HG02759 (cell line): ENCODE results near the gene TRIP12.
"Not testable (repeated sequence)": the region's sequence is repeated elsewhere in the genome, so short reads cannot be mapped to it uniquely, and the experiment has no call there.

Experiments used
- ATAC-seq: cut with Tn5 transposase; IDR thresholded peaks from one replicate; pipeline ENCODE4 v1.9.1; 2021; ENCODE audit warnings: mild to moderate bottlenecking, moderate library complexity; ENCODE audit not compliant: unreplicated experiment

The TRIP12 gene

DNA sequence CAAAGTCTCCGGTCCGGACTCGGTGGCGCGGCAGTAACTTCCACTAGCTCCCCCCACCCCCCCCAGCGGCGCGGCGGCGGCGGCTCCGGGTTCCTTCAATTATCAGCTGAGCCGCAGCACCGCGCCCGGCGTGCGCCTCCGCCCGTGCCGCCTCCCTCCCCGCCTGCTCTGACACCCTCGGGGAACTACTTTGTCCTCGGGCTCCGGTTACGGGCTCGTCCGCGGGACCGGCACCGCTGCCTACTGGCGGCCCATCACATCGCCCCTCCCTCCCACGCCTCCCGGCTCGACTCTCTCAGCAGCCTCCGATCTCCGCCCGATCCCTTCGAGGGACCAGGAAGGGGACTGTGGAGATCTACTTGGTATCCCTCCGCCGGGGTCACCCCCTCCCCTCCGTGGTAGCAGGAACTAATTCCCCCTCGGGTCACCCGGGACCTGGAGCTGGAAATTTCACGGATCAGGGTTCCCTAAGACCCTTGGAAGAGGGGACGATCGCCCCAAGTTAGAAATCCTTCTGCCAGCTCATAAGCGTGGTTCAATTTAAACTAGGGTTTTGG is at the start of gene TRIP12:
Gene TRIP12 (minus strand): TSS at position 118 of the 557 bp plus-strand sequence. CDS start 41,930 bp downstream, outside the sequence.
- peak; percentile 73 for ATAC-seq

DNA sequence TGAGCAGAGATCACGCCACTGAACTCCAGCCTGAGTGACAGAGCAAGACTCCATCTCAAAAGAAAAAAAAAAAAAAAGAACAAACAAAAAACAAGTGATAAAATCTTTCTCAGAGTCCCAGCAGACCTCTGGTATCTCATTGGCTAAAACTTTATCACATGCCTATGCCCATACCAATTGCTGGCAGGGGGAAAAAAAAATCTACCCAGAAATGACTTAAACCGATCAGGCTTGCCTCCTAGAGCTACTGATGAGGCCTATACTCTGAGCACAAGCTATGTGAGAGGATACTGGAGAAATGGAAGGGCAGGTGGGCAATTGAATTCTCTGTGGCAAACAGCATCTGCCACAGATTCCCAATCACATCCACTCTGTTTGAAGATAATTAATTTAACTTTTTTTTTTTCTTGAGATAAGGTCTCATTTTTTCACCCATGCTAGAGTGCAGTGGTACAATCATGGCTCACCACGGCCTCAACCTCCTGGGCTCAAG is 49.5 kb upstream of the TRIP12 start:
- ATAC-seq: no peak

DNA sequence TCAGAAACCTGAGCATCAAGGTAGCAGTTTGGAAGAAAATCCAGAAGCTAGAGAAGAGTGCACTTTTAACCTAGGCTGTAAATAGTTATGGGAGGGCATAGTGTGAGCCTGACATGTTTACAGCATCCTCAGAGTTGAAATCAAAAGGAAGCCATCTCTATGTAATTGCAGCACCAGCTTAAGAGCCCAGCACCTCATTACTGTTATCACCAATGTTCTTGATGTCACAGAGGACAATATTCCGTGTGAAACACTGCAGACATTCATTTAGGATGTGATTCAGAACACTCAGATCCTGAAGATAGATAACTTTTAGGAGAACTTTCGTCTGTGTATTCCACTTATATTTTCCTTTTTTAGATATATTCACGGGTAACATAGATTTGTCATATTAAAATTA is 48.6 kb upstream of the TRIP12 start:
- ATAC-seq: no peak

DNA sequence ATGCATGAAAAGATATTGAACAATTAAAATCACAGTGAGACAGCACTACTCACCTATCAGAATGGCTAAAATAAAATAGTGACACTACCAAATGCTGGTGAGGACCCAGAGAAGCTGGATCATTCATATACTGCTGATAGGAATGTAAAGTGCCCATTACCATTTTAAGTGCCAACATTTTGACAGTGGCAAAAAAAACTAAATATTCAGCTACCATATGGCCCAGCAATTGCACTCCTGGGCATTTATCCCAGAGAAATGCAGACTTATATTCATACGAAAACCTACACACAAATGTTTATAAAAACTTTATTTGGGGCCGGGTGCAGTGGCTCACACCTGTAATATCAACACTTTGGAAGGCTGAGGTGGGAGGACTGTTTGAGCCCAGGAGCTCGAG is 48.1 kb upstream of the TRIP12 start:
- no peak for ATAC-seq

DNA sequence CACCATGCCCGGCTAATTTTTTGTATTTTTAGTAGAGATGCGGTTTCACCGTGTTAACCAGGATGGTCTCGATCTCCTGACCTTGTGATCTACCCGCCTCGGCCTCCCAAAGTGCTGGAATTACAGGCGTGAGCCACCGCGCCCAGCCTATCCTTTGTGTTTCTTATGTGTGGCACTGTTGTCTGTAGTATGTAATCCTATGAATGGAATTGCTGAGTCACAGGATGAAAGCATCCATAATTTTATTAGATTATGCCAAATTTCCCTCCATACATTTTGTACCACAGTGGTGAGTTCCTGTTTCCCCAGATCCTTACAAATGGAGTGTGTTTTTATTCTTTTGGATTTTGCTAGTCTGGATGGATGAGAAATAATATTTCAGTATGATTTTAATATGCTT is 41.8 kb upstream of the TRIP12 start:
- ATAC-seq: not testable (repeated sequence)

DNA sequence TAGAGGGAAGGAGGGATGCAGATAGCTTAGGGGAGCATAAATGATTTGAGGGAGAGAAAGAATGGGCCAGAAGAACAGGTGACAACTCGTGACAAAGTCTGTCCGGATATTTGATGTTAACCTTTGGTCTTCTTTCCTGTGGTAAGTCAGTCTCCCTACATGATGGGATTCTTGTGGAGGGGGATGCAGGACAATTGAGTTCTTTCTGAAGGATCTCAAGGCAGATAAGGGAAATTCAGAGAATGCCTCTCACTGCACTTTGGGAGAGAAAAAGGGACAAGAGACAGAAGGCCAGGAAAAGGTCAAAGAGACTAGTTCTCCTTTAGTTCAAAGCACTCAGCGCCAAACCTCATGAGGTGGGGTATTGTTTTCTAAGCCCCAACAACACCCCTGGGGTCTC is 34.7 kb upstream of the TRIP12 start:
- ATAC-seq: no peak

DNA sequence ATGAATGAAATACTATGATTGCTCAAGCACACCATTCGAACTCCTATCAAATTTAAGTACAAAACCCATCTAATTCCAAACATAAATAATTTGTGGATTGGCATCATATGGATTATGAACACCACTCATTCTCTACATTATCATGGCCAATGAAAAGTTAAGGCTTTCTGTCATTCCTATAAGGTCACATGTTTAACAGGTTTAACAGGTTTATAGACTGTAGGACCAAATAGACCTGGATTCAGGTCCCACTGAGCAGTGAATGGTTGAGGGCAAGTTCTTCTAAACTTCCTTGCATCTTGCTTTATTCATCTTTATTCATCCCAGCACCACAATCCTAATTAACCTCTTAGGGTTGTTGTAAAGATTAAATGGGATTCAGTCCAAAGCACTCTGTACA is 33.9 kb upstream of the TRIP12 start:
- no peak for ATAC-seq

DNA sequence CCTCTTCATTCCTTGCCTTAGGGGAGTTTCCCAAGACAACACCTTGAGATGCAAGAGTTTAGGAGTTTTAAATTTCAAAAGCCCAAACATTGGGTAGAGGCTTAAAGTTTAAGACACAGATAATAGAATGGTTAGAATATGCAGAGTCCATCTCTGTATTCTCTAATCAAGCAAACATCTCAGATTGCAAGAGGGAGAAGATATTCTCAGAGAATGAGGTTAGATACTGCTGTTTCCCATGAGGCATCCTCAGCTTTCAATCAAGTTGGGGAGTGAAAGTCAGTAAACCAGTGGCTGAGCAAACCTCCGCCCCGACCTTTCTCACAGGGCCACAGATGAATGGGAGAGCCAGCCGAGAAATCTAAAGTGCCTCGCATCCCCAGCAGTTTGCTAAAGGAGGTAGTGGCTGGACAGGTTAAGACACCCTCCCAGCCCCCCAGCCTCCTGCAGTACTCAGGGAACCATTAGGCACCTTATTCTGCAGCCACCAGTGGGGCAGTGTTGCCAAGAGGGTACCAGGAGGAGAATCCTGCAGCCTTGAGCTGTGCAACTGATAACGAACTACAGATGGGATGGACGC is 30.5 kb upstream of the TRIP12 start:
- ATAC-seq: no peak

DNA sequence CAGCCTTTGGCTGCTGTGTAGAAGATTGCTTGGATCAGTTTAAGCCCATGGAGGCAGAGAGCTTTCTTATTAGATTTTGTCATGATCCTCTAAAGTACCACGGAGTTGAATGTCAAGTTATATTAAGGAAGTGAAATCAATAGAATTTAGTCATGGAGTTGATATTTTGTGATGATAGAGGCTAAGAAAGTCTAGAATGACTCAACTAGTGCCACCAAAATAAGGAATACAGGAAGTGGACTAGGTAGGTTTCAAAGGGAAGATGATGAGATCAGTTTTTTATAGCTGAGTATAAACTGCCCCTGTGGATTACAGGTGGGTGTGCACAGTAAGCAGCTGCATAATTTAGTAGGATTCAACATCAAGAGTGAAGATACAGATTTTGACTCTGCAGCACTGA is 25.7 kb upstream of the TRIP12 start:
- peak; percentile 58 for ATAC-seq

DNA sequence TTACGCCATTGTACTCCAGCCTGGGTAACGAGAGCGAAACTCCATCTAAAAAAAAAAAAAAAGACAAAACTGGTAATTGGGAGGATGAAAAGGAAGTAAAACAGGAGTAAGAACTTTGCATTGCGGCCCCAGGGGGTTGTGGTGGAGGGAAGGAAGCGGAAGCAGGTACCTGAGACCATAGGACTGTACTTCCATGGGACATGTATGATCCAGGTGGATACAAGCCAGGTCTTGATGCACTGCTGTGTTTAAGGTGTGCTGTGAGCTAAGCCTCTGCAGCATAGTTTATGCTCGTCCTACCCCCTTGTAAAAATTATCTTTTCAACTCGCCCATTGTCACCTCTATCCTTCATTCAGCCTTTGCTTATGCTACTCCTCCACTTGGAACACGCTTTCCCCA is 24.2 kb upstream of the TRIP12 start:
- ATAC-seq: no peak

DNA sequence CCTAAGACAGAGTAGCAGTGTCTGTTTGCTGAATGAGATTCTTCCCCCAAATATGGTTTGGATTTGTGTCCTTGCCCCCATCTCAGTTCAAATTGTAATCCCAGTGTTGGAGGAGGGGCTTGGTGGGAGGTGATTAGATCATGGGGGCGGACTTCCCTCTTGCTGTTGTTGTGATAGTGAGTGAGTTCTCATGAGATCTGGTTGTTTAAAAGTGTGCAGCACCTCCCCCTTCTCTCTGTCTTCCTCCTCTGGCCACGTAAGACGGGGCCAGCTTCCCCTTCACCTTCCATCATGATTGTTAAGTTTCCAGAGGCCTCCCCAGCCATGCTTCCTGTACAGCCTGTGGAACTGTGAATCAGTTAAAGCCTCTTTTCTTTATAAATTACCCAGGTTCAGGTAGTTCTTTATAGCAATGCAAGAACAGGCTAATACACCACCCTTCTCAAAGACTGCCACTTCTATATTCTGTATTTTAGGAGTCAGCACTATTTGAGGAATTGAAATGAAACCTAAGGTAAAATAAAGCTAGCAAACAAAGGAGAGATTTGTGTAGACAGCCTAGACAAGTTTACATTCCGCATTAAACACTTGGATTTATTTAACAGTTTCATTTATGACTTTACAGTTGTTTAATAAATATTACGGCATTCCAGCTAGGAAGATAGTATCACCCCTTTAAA is 22.1 kb upstream of the TRIP12 start:
- ATAC-seq: no peak

DNA sequence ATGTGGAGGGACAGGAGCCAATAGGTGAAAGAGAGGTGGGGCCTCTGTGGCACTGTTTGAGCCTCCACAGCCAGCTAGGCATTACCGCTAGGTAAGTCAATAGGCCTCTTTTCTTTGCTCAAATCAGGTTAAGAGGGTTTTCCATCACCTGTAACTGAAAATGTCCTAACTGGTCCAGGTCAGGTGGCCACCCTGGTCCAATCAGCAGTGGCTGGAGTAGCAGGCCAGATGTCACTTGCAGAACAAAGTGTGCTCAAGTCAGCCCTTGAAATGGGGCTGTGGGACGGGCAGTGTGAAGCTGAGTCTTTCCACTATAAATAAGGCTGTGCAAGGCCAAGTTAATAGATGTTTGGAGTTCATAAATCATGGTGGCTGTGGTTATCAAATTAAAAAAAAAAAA is 21.4 kb upstream of the TRIP12 start:
- ATAC-seq: no peak

DNA sequence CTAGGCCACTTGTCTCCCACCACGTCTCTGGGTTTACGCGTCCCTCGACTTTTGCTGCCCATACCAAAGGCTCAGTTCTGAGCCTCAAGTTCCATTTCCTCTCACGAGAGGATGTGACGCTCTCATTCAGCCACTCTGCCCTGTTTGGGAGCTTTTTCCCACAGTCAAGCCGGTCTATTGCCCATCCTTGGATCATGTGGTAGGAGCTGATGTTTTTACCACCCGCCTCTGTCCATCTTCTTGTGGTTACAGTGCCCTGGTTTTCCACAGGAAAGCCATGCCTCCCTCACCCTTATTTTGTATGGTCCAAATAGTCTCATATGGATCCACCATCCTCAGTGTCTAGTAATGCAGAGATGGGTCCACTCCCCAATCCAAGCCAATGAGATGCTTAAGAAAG is 20.9 kb upstream of the TRIP12 start:
- ATAC-seq: no peak

DNA sequence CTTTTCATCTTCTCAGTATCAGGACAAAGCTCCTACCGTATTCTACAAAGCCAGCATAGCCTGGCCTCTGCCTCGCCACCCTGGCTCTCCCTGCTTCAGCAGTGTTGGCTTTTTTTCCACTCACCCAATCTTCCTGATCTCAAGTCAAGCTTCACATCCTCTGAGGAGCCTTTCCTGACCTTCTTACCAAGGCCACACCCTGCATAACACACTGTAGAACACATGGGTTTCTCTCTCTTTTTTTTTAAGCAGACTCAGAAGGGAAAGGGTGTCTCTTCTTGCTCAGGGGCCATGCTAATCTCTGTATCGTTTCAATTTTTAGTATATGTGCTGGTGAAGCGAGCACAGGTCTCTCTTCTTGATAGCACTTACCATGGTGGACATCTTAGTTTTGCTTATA is 15.7 kb upstream of the TRIP12 start:
- ATAC-seq: no peak

DNA sequence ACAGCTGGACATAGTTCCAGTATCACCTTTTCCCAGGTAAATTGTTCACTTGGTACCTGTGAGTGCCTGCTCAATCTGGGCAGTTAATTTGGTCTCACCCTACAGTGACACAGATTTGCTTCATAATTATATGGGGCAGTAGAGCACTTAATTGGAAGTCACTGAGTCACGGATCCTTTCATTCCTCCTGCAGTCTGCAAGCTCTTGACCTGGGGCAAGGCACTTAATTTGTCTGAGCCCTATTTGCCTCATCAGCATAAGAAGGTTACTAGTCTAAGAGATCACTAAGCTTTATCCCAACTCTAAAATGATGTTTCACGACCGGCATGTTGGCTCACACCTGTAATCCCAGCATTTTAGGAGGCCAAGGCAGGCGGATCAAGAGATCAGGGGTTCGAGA is 9.4 kb upstream of the TRIP12 start:
- no peak for ATAC-seq

DNA sequence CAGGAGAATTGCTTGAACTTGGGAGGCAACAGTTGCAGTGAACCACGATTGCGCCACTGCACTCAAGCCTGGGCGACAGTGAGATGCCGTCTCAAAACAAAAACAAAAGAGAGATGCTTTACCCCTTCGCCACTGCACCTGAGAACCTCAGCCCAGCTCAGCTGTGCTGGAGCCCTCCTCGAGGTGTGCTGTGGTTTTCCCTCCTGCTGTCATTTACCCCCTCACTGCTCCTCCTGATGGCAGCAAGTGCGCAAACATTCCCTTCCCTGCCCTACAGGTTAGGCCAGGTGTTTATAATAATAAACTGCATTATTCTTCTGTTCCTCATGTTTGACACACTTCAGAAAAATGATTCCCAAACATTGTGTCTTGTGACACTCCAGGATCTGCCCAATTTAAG is 8.8 kb upstream of the TRIP12 start:
- ATAC-seq: no peak

DNA sequence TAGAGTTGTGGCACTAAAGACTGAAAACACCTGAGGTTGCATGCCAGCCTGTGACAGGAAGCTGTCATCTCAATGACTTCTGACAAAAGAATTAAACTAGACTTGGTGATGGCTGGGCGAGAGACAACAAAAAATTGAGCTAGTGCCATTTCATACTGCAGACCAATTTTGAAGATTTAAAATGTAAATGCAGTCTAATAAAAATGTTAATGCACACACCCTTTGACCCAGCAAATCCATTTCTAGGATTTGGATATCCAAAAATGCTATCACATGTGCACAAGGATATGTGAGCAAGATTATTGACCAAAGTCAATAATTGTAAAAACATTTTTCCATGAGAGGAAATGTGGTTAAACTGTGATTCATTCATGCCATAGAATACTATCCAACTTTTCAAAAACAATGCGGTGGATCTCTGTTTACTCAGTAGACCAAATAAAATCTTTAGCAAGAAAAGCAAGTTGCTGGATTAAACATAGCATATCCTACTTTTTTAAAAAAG is 6.1 kb upstream of the TRIP12 start:
- no peak for ATAC-seq

DNA sequence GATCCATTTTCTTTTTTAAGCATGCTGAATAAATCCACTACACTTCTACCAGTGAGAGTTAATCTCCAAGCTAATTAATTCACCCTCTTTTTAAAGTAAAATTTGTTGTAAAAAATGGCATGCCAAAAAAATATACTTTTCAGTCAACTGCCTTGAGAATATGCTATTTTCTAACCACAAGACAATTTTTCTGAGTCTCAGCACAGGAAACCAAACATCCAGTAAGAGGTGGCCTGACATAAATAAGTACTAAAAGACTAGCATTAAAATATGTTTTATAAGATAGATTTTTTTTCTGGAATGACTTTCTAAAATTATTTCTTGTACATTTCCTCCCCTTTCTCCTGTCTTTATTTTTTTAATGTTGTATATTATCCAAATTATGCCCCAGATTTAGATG is 3.4 kb upstream of the TRIP12 start:
- no peak for ATAC-seq

DNA sequence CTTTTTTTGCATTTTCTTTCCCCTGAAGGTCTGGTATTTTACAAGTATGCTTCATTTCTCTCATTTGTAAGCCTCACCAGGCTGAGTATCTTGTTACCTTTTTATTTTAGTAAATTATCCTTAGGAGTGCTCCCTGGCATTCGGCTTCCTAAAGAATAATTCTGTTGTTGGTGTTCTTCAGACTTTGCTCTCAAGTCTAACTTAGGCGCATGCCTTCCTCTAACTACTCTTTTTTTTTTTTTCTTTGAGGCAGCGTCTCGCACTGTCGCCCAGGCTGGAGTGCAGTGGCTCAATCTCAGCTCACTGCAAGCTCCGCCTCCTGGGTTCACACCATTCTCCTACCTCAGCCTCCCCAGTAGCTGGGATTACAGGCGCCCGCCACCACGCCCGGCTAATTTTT is 2.7 kb upstream of the TRIP12 start:
- ATAC-seq: not testable (repeated sequence)

DNA sequence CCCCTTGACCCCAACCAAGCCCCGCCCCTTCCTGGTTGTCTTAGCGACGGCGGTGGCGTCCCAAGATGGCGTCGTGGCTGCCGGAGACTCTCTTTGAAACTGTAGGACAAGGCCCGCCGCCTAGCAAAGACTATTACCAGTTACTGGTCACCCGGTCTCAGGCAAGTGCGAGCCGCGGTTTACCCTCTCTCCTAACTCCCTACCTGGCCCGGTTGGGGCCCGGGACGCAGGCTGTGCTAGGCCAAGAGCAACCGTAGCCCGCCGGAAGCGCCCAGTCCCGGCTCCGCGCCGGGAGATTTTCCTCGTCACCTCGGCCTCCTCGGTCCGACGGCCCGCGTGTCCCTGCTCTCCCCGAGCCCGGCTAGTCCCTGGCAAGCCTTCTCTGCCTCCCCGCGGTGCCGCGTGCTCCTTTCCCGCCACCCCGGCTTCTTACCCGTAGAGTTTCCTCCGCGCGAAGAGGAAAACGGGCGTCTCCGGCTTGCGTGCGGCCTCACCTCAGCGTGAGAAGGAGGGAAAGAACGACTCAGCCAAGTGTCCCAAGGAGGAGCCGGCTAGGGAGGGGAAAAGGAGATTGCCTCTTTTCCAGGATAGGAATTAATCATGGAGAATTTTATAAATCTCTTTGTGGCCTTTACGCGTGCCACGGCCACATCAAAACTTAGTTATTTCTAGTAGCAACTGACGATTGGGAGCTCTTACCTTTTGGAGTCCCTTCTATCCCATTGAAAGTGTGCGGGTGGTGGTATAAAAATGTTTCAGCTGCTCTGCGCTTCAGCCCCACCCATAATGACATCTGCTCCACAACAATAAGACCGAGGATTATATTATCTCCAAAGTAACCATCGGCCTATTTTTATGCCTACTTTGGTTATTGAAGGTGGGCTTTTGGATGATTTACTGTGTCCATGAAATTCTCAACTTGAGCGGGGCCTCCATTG is 909 bp upstream of the TRIP12 start, which contains the start of gene FBXO36:
Gene FBXO36 (plus strand): TSS at position 55 of the 938 bp plus-strand sequence. CDS start 11 bp downstream, at position 66.
- peak; percentile 69 for ATAC-seq
